Left lung (tissue), 10 donors: ENCODE measurements around the gene RFPL2. TPM values are rescaled to one million over a fixed set of nuclear protein-coding genes. Genes with fewer than 3 reads are reported as not detected.
"Not testable (repeated sequence)": the region's sequence is repeated elsewhere in the genome, so short reads cannot be mapped to it uniquely, and the experiment has no call there.

Source experiments
- ATAC-seq: fragments of 200-7000 bp; cut with Tn5 transposase; one replicate; pipeline ENCODE4 v1.9.1; 2020; ENCODE audit warnings: moderate library complexity
- DNase-seq, 4 donors: peaks; one replicate each; pipeline ENCODE4 v3.0.0-alpha.2; 2013 to 2020
- H3K27ac ChIP-seq, 2 donors: fragments of 200-600 bp; sonication (generic) in 1 of 2; one replicate each; pipeline versions ENCODE4 v1.5.0 to v1.8.0; 2020 to 2021
- H3K27me3 ChIP-seq, 2 donors: fragments of 200-600 bp; sonication (generic) in 1 of 2; one replicate each; pipeline versions ENCODE4 v1.5.0 to v1.8.0; 2020 to 2021
- H3K36me3 ChIP-seq, 2 donors: fragments of 200-600 bp; sonication (generic) in 1 of 2; one replicate each; pipeline versions ENCODE4 v1.5.0 to v1.8.0; 2020 to 2021
- H3K4me1 ChIP-seq, 2 donors: fragments of 200-600 bp; one replicate each; pipeline ENCODE4 v1.8.0; 2021
- H3K4me3 ChIP-seq, 2 donors: fragments of 200-600 bp; sonication (generic) in 1 of 2; one replicate each; pipeline versions ENCODE4 v1.5.0 to v1.8.0; 2020 to 2021; ENCODE audit warnings: mild to moderate bottlenecking in 1 of 2
- H3K9me3 ChIP-seq, 2 donors: fragments of 200-600 bp; sonication (generic) in 1 of 2; one replicate each; pipeline versions ENCODE4 v1.5.0 to v1.8.0; 2020 to 2021
- CTCF ChIP-seq, 2 donors: fragments of 200-600 bp; sonication (generic) in 1 of 2; IDR thresholded peaks; one replicate each; pipeline versions ENCODE4 v1.5.0 to v1.8.0; 2021; ENCODE audit warnings: antibody characterized with exemption in 2 of 2
- intact Hi-C, 2 donors: fragments of 100-400 bp; cut with DNase I; formaldehyde crosslinking; loops; one replicate each; pipeline versions ENCODE4 v1.11.2 to v1.14.2; 2022
- polyA plus RNA-seq, 6 donors: library from polyadenylated mRNA; unstranded; fragments of 120-200 nt; gene quantifications; one replicate each; pipeline ENCODE4 v1.2.1, GENCODE V29; 2013; ENCODE audit not compliant: insufficient read length in 6 of 6
- total RNA-seq, 2 donors: library from RNA; stranded (reverse); fragmentation: NEBNext Ultra II Directional; extraction: Animal tissue kit (Norgen Biotek cat#: 25700); gene quantifications; one replicate each; pipeline ENCODE4 v1.2.1, GENCODE V29; 2021
- donor health status: DM: no; HTN: yes; CAD: no.
- donor health status: DM: no; HTN: no; CAD: no.

RFPL2 gene
- total and polyA plus RNA-seq, 8 donors, result 0.11 to 0.21 (median 0.15) TPM; not detected in 5

- H3K4me3 ChIP-seq, H3K27ac ChIP-seq, ATAC-seq, intact Hi-C loops, H3K36me3 ChIP-seq, H3K27me3 ChIP-seq, H3K4me1 ChIP-seq, H3K9me3 ChIP-seq, DNase-seq: not testable (repeated sequence)
Observed at GRCh38 chr22:32191021-32191420, 13.9 kb downstream of the RFPL2 start.

DNA sequence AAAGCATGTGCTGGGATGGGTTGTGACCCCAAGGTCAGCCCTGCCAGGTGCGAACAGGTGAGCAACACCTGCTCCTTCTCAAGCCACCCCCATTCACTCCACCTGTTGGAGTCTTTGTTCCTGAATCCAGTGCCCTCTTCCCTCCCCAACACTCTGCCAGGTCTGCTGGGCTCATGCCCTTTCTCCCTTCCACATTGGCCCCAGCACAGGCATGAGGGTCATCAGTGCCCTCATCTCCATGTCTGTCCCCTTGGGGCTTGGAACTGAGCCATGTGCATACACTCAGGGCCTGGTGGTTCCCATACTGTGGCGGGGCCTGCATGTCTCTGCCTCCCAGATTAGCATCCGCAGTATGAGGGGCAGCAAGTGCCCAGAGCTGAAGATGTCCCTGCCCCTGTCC is 19.1 kb downstream of the RFPL2 start:
- H3K4me1 ChIP-seq, result no peaks in the 10 kb centered on the region
- DNase-seq (no peak), ATAC-seq (no peak)
- H3K36me3 ChIP-seq, result no peaks in the 10 kb centered on the region
- no peak overlapping the region for H3K4me3 ChIP-seq
- no peak overlapping the region for H3K27ac ChIP-seq
- H3K9me3 ChIP-seq, result no peaks in the 10 kb centered on the region
- TF ChIP-seq CTCF (IDR thresholded peaks at IDR 0.05), result no peak
- intact Hi-C loops, result no loop called here
- H3K27me3 ChIP-seq, result peaks cover 0 to 17% of the 10 kb centered on the region in 2 donors

GRCh38 chr22:32183625-32184024 is 21.2 kb downstream of the RFPL2 start:
- Histone ChIP-seq H3K36me3 (no peaks in the 10 kb centered on the region), H3K4me1 (no peaks in the 10 kb centered on the region), H3K4me3 (no peak overlapping the region), H3K9me3 (no peaks in the 10 kb centered on the region), H3K27me3 (peaks cover 0 to 20% of the 10 kb centered on the region in 2 donors), H3K27ac (no peak overlapping the region)
- DNase-seq (no peak), ATAC-seq (no peak)
- intact Hi-C loops, result no loop called here
- TF ChIP-seq CTCF (IDR thresholded peaks at IDR 0.05), result no peak

DNA sequence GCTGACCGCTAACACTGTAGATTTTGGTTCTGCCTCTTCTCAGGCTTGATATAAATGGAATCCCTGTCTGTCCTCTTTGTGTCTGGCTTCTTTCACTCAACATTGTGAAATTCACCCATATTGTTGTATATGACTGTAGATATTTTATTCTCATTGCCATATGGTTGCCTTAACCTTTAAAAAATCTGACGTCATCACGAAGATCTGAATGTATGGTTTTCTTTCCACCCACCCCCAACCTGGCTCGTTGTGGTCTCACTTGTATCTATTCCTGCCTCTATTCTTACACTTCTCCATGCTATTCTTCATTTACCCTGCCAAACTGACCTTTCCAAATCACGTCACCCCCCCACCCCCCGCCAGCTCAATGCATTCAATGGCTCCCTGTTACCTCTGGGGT is 23.8 kb downstream of the RFPL2 start:
- Histone ChIP-seq H3K9me3 (no peaks in the 10 kb centered on the region), H3K27ac (no peak overlapping the region), H3K36me3 (no peaks in the 10 kb centered on the region), H3K4me3 (no peak overlapping the region), H3K27me3 (peaks cover 11 to 46% of the 10 kb centered on the region in 2 donors), H3K4me1 (no peaks in the 10 kb centered on the region)
- ATAC-seq, result no peak
- TF ChIP-seq CTCF (IDR thresholded peaks at IDR 0.05), result no peak
- no peak for DNase-seq
- intact Hi-C loops, result no loop called here

GRCh38 chr22:32177221-32177765 is 27.6 kb downstream of the RFPL2 start:
- TF ChIP-seq CTCF (IDR thresholded peaks at IDR 0.05), result no peak
- Histone ChIP-seq H3K27ac (no peak overlapping the region), H3K4me3 (no peak overlapping the region), H3K27me3 (peaks cover 26 to 57% of the 10 kb centered on the region in 2 donors), H3K9me3 (no peaks in the 10 kb centered on the region), H3K4me1 (peaks cover 0 to 3% of the 10 kb centered on the region in 2 donors), H3K36me3 (no peaks in the 10 kb centered on the region)
- intact Hi-C loops, result no loop called here
- no peak for DNase-seq
- ATAC-seq, result no peak
